Ovary (tissue), 9 donors: ENCODE data around the gene ZNRD2. TPM values are rescaled to one million over a fixed set of nuclear protein-coding genes. Genes with fewer than 3 reads are reported as not detected.
A peak's percentile ranks its signal among the peaks of the same experiment; 100 is the strongest.

Experiments
- DNase-seq, 5 donors: peaks; one replicate each; pipeline ENCODE4 v3.0.0-alpha.2; 2019 to 2020
- H3K27ac ChIP-seq, 2 donors: fragments of 200-600 bp; one replicate each; pipeline versions ENCODE4 v1.5.1 to v1.8.0; 2019 to 2022
- H3K27me3 ChIP-seq: fragments of 200-600 bp; one replicate; pipeline ENCODE4 v1.8.0; 2022
- H3K36me3 ChIP-seq: fragments of 200-600 bp; sonication (generic); one replicate; pipeline ENCODE4 v1.5.1; 2019
- H3K4me1 ChIP-seq: one replicate; pipeline ENCODE4 v1.8.1; 2013; ENCODE audit warnings: mild to moderate bottlenecking, moderate library complexity; ENCODE audit not compliant: insufficient read depth
- H3K4me3 ChIP-seq: fragments of 200-600 bp; sonication (generic); one replicate; pipeline ENCODE4 v1.5.1; 2017
- H3K9me3 ChIP-seq, 2 donors: fragments of 200-600 bp in 1 of 2; sonication (generic) in 1 of 2; one replicate each; pipeline versions ENCODE4 v1.5.1 to v1.8.1; 2013 to 2019; ENCODE audit warnings: mild to moderate bottlenecking in 1 of 2, moderate library complexity in 1 of 2
- EP300 ChIP-seq: sonication (generic); formaldehyde crosslinking; IDR thresholded peaks from one replicate; pipeline ENCODE4 v1.6.1; 2017; ENCODE audit warnings: antibody characterized with exemption
- POLR2A ChIP-seq: fragments of 450-650 bp; IDR thresholded peaks from one replicate; pipeline ENCODE4 v1.6.1; 2017; ENCODE audit warnings: antibody characterized with exemption, mild to moderate bottlenecking, moderate library complexity
- WGBS, 3 donors: extraction: QIAGEN DNeasy Blood & Tissue Kit in 1 of 3; methylation state at CpG; one replicate each; pipeline versions ENCODE4 v1.1.5 to v1.1.7; 2013 to 2017; 5-methylcytosine and 5-hydroxymethylcytosine counted together
- intact Hi-C, 4 donors: fragments of 100-400 bp; cut with DNase I; formaldehyde crosslinking; loops; one replicate each; pipeline versions ENCODE4 v1.11.0 to v1.15.1; 2022 to 2023
- polyA plus RNA-seq, 2 donors: library from polyadenylated mRNA; stranded (reverse); fragments of 200-250 nt in 1 of 2; fragments of 350-450 nt in 1 of 2; fragmentation: Illumina TruSeq in 1 of 2; extraction: RNeasy Lipid Tissue Mini Kit (QIAGEN cat#74804) in 1 of 2; gene quantifications; one replicate each; pipeline ENCODE4 v1.2.3, GENCODE V29; 2013 to 2014
- total RNA-seq, 7 donors: library from RNA; depleted of rRNA in 2 of 7; stranded (reverse); fragments of >200 nt in 2 of 7; fragmentation: NEBNext Ultra II Directional in 3 of 7; extraction: Animal tissue kit (Norgen Biotek cat#: 25700) in 3 of 7; gene quantifications; one replicate each; pipeline versions ENCODE4 v1.1.0 to v1.2.4, GENCODE V29; 2016 to 2023
- TF ChIP-seq, protein P1 (sequence below), 3 donors: fragments of 450-650 bp in 2 of 3; fragments of 200-600 bp in 1 of 3; IDR thresholded peaks; one replicate each; pipeline versions ENCODE4 v1.5.1 to v1.8.0; 2016 to 2022; ENCODE audit warnings: antibody characterized with exemption in 3 of 3, mild to moderate bottlenecking in 1 of 3
- donor health status: DM: no; HTN: no; CAD: no; lungs with moderate emphysema.
- donor health status: DM: no; HTN: no; CAD: no.
- donor health status: Bipolar disorder and iron deficiency.
- donor health status: DM: yes; HTN: yes; CAD: no.
- donor health status: DM: no; HTN: no; CAD: no.
- donor health status: DM: yes; HTN: yes; CAD: no.

The ZNRD2 gene
- total and polyA plus RNA-seq, 9 donors: 2.3 to 61.8 (median 39.2) TPM

DNA sequence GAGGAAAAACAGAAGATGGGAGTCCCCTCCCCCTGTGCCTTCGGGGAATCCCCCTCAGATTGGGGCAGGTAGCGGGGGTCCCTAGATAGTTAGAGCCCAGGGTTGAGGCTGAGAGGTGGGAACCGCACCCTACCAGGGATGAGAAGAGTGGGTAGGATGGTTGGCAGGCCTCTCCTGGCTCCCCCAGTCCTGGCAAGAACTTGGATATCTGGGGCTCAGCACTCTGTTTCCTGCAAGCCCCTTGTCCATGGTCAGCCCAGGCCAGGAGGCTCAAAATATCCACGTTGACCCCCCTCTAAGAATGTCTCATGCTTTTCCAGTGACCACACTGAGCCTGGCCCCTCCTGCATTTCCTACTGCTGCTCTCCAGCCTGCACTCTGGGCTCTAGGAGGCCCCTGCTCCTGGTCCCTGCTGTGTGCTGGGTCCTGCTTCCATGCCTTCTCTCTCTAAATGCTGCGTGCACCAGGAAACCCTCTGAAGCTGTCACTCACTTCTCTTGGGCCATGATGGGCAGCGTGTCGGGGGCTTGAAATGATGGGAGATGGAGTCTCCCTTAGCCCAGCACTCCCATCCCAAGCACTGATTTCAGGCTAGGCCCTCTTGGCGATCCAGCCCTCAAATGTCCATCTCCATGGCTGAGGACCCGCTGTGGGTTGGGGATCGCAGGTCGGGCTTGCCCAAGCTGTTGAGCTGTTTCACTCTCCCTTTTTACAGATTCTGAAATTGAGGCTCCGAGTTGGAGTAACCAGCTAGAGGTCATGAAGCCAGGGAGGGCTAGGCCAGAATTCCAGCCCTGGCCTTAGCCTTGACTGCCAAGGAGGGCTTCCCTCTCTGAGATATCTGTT lies 41.7 kb downstream of the ZNRD2 start:
- TF ChIP-seq, protein P1, sequence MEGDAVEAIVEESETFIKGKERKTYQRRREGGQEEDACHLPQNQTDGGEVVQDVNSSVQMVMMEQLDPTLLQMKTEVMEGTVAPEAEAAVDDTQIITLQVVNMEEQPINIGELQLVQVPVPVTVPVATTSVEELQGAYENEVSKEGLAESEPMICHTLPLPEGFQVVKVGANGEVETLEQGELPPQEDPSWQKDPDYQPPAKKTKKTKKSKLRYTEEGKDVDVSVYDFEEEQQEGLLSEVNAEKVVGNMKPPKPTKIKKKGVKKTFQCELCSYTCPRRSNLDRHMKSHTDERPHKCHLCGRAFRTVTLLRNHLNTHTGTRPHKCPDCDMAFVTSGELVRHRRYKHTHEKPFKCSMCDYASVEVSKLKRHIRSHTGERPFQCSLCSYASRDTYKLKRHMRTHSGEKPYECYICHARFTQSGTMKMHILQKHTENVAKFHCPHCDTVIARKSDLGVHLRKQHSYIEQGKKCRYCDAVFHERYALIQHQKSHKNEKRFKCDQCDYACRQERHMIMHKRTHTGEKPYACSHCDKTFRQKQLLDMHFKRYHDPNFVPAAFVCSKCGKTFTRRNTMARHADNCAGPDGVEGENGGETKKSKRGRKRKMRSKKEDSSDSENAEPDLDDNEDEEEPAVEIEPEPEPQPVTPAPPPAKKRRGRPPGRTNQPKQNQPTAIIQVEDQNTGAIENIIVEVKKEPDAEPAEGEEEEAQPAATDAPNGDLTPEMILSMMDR (IDR thresholded peaks at IDR 0.05): no peak
- TF ChIP-seq EP300 (no peak), POLR2A (no peak)
- intact Hi-C loops: loop anchor here in 2 of 4 donors (5.0 kb wide), 3 partner anchors 35 to 70 kb away; partner anchors contain the start of genes EHBP1L1 (in 1 of the 2), FAM89B (in 1 of the 2) and ZNRD2 (in 1 of the 2)

DNA sequence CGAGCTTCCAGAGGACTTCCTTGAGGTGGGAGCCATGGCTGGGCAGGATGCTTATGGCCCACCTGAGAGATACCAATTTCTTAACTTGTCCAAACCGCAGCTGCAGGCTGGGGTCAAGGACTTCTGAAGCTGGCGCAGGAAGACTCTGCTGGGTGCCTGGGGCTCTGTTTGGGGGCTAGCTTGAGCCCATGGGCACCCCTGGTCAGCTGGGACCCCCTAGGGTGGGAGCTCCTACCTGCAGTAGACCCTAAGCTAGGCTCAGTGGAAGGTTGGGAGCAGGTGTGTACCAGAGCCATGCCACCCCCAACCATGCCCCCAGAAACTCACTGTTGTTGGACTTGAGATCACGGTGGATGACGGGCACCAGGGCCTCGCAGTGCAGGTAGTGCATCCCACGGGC lies 42.4 kb downstream of the ZNRD2 start:
- peaks cover 20% of the 10 kb centered on the region for H3K4me1 ChIP-seq
- H3K27ac ChIP-seq: peak overlapping the region; percentile 75 to 97
- intact Hi-C loops: loop anchor here in 2 of 4 donors (5.0 kb wide), 3 partner anchors 35 to 70 kb away; partner anchors contain the start of genes EHBP1L1 (in 1 of the 2), FAM89B (in 1 of the 2) and ZNRD2 (in 1 of the 2)
- H3K36me3 ChIP-seq: no peaks in the 10 kb centered on the region
- 39 to 53% (median 43%) methylated on average over 3 to 7 of the region's 7 CpGs for WGBS, 3 donors
- H3K9me3 ChIP-seq: no peaks in the 10 kb centered on the region
- TF ChIP-seq POLR2A (no peak), EP300 (no peak)
- TF ChIP-seq, protein P1 (IDR thresholded peaks at IDR 0.05): no peak
- peak overlapping the region; percentile 75 for H3K4me3 ChIP-seq
- no peak for DNase-seq
- no peaks in the 10 kb centered on the region for H3K27me3 ChIP-seq

More for the DNA sequence above, 41.7 kb downstream of the ZNRD2 start:
- peak overlapping the region in 1 of 2 donors; percentile 97 for H3K27ac ChIP-seq
- 60 to 68% (median 65%) methylated on average over 12 of the region's 12 CpGs for WGBS, 3 donors
- no peaks in the 10 kb centered on the region for H3K27me3 ChIP-seq
- H3K9me3 ChIP-seq: no peaks in the 10 kb centered on the region
- H3K4me3 ChIP-seq: no peak overlapping the region
- no peaks in the 10 kb centered on the region for H3K36me3 ChIP-seq
- DNase-seq: peak in 1 of 5 donors; percentile 32
- H3K4me1 ChIP-seq: peaks cover 24% of the 10 kb centered on the region

DNA sequence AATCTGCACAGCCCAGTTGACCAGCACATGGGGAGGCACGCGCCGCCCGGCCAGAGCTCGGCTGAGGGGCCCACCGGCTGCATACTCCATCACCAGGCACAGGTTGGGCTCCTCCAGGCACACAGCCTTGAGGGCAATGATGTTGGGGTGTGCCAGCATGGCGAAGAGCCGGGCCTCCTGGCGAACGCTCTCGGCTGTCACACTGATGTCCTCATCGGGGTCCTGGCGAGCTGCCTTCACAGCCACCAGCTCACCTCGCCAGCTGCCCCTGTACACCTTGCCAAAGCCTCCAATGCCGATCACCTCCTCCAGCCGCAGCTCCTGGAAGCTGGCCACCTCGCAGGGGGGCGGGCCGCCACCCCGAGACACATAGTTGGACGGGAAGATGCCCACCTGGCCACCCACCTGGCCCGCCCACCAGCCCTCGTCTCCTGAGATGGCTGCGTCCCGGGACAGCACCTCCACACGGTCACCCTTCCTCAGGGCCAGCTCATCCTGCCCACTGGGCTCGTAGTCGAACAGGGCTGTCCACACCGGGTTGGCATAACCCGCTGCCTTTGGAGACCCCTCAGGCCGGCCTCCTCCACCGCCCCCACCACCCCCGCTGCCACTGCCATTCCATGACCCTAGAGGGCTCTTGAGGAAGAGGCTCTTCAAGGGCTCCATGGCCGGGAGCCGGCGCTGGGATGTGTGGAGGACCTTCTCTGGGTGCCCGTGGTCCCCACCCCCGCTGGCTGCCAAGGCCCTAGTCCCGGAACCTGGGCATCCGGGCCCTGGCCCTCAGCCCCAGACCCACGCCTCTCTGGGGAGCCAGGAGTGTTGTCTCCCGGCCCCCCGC lies 43.0 kb downstream of the ZNRD2 start:
- H3K27me3 ChIP-seq: no peaks in the 10 kb centered on the region
- peak; percentile 50 to 76 (median 73) for DNase-seq
- H3K9me3 ChIP-seq: no peaks in the 10 kb centered on the region
- intact Hi-C loops: loop anchor here in 2 of 4 donors (5.0 kb wide), 3 partner anchors 36 to 71 kb away; partner anchors contain the start of genes EHBP1L1 (in 1 of the 2), FAM89B (in 1 of the 2) and ZNRD2 (in 1 of the 2)
- 17 to 21% (median 19%) methylated on average over 25 to 43 of the region's 43 CpGs for WGBS, 3 donors
- H3K36me3 ChIP-seq: no peaks in the 10 kb centered on the region
- peak overlapping the region; percentile 75 for H3K4me3 ChIP-seq
- H3K4me1 ChIP-seq: peaks cover 19% of the 10 kb centered on the region
- TF ChIP-seq EP300 (no peak), POLR2A (no peak)
- TF ChIP-seq, protein P1 (IDR thresholded peaks at IDR 0.05): no peak
- peak overlapping the region; percentile 75 to 97 for H3K27ac ChIP-seq

DNA sequence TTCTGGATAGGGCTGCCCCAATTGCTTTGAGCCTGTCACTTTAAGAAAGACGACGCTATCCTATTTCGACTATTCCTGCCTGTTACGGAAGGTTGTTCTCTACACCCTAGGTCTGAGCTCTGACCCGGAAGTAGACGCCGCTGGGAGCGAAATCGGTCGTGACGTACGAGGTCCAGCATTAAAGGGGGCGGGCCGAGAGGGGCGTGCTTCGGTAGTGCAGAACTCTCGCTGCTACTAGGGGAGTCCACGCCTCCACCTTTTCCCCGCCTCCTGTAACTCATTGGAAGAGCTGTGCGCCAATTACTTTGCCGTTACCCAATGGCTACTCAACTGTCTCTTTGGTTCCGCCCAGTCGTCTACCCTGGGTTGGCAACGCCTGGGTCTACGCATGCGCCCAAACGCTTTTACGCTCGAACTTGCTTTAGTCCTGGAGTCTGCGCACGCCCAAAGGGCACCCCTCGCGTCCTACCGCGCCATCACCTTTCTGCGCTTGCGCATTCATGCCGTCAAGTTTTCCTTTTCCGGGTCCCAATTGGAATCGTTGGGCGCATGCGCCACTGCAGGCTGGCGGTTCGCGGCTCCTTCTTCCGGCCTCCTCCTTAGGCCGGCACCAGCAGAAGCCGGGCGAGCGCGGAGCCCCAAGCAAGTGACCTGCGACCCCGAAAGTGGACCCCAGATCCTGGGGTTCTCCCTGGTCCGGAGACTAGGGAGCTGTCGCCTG lies 45.1 kb downstream of the ZNRD2 start, which contains the start of gene PCNX3:
Gene PCNX3 (plus strand): TSS at position 548 of the 721 bp plus-strand sequence. CDS start 536 bp downstream, outside the sequence.
- peak within 1 kb of the TSS; percentile 86 for H3K4me3 ChIP-seq
- H3K27ac ChIP-seq: peak within 1 kb of the TSS; percentile 75 to 97
- no peaks in the 10 kb centered on the region for H3K36me3 ChIP-seq
- DNase-seq: peak; percentile 100
- intact Hi-C loops: no loop called here
- WGBS, 3 donors: 0% methylated on average over 49 to 55 of the region's 55 CpGs
- no peaks in the 10 kb centered on the region for H3K9me3 ChIP-seq
- TF ChIP-seq POLR2A: peak; percentile 18
- TF ChIP-seq, protein P1 (IDR thresholded peaks at IDR 0.05): no peak
- TF ChIP-seq EP300: peak; percentile 83
- H3K4me1 ChIP-seq: peaks cover 17% of the 10 kb centered on the region
- no peaks in the 10 kb centered on the region for H3K27me3 ChIP-seq
